ENCODE data around the gene CRHR2.

DNA sequence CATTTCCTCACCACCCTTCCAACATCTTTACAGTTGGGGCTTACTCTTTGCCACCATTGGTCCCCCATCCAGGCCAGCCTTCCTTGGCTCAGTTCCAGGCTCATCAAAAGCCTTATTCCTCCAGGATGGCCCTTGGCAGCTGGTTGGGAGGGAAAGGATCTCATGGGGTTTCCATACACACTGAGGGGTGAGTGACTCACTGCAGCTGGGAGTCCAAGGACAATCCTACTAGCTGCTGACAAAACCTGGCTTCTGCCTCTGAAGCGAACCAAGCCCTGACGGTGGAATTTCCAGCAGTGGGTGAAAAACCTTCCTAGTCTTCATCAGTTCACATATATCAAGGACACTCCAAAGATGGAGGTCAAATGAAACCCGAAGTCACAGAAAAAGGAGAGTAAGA, 22.9 kb downstream of the CRHR2 start:
- TF ChIP-seq, protein P1, sequence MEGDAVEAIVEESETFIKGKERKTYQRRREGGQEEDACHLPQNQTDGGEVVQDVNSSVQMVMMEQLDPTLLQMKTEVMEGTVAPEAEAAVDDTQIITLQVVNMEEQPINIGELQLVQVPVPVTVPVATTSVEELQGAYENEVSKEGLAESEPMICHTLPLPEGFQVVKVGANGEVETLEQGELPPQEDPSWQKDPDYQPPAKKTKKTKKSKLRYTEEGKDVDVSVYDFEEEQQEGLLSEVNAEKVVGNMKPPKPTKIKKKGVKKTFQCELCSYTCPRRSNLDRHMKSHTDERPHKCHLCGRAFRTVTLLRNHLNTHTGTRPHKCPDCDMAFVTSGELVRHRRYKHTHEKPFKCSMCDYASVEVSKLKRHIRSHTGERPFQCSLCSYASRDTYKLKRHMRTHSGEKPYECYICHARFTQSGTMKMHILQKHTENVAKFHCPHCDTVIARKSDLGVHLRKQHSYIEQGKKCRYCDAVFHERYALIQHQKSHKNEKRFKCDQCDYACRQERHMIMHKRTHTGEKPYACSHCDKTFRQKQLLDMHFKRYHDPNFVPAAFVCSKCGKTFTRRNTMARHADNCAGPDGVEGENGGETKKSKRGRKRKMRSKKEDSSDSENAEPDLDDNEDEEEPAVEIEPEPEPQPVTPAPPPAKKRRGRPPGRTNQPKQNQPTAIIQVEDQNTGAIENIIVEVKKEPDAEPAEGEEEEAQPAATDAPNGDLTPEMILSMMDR (IDR thresholded peaks at IDR 0.05), result no peak
- no peak for TF ChIP-seq POLR2A (IDR thresholded peaks at IDR 0.05)

All from right lobe of liver (tissue), 4 donors.